H9 (cell line): ENCODE measurements around the gene SUN2. TPM values are rescaled to one million over a fixed set of nuclear protein-coding genes. Genes with fewer than 3 reads are reported as not detected.

Experiments used
- DNase-seq: peaks from one replicate; pipeline ENCODE4 v3.0.0-alpha.2; 2017
- H2AFZ ChIP-seq: one replicate; pipeline ENCODE4 v1.6.1; 2013; ENCODE audit warnings: mild to moderate bottlenecking, low read length, control low read depth, moderate library complexity
- H2AK5ac ChIP-seq: 2 replicates; pipeline ENCODE4 v1.6.1; 2013; ENCODE audit warnings: low read length, control low read depth, mixed read lengths; ENCODE audit not compliant: insufficient read length
- H2BK120ac ChIP-seq: one replicate; pipeline ENCODE4 v1.6.1; 2013; ENCODE audit warnings: low read depth, mild to moderate bottlenecking, low read length, control low read depth, inconsistent platforms; ENCODE audit not compliant: poor library complexity, severe bottlenecking
- H2BK12ac ChIP-seq: 2 replicates; pipeline ENCODE4 v1.6.1; 2013; ENCODE audit warnings: low read length, control low read depth, mixed read lengths, low read depth; ENCODE audit not compliant: insufficient read length
- H2BK15ac ChIP-seq: 2 replicates; pipeline ENCODE4 v1.6.1; 2013; ENCODE audit warnings: low read depth, low read length, control low read depth
- H2BK20ac ChIP-seq: one replicate; pipeline ENCODE4 v1.6.1; 2013; ENCODE audit warnings: low read depth, mild to moderate bottlenecking, low read length, control low read depth, inconsistent platforms; ENCODE audit not compliant: poor library complexity, severe bottlenecking
- H2BK5ac ChIP-seq: 2 replicates; pipeline ENCODE4 v1.6.1; 2013; ENCODE audit warnings: low read length, control low read depth, mixed read lengths; ENCODE audit not compliant: insufficient read length
- H3K14ac ChIP-seq: 2 replicates; pipeline ENCODE4 v1.6.1; 2013; ENCODE audit warnings: low read length, control low read depth; ENCODE audit not compliant: insufficient read depth
- H3K18ac ChIP-seq: 2 replicates; pipeline ENCODE4 v1.6.1; 2013; ENCODE audit warnings: low read depth, mild to moderate bottlenecking, mixed read lengths, low read length, control low read depth; ENCODE audit not compliant: insufficient read length
- H3K23ac ChIP-seq: 2 replicates; pipeline ENCODE4 v1.6.1; 2013; ENCODE audit warnings: low read length, control low read depth, mixed read lengths, low read depth; ENCODE audit not compliant: insufficient read length
- H3K23me2 ChIP-seq: 2 replicates; pipeline ENCODE4 v1.6.1; 2013; ENCODE audit warnings: low read depth, mild to moderate bottlenecking, mixed read lengths, low read length, control low read depth; ENCODE audit not compliant: insufficient read length, poor library complexity, severe bottlenecking
- H3K27ac ChIP-seq: 2 replicates; pipeline ENCODE4 v1.5.1; 2013; ENCODE audit warnings: low read length, control low read depth, mixed read lengths, low read depth; ENCODE audit not compliant: insufficient read length
- H3K27me3 ChIP-seq: 2 replicates; pipeline ENCODE4 v1.6.1; 2013; ENCODE audit warnings: low read length, control low read depth, inconsistent platforms; ENCODE audit not compliant: insufficient read depth
- H3K4ac ChIP-seq: 2 replicates; pipeline ENCODE4 v1.6.1; 2013; ENCODE audit warnings: low read depth, mild to moderate bottlenecking, control low read depth, inconsistent platforms, low read length, moderate library complexity
- H3K4me1 ChIP-seq: 2 replicates; pipeline ENCODE4 v1.6.1; 2013; ENCODE audit warnings: low read length, control low read depth, inconsistent platforms; ENCODE audit not compliant: insufficient read depth
- H3K4me2 ChIP-seq: 2 replicates; pipeline ENCODE4 v1.6.1; 2013; ENCODE audit warnings: low read length, control low read depth, mixed read lengths; ENCODE audit not compliant: insufficient read length, insufficient read depth
- H3K56ac ChIP-seq: 2 replicates; pipeline ENCODE4 v1.6.1; 2013; ENCODE audit warnings: low read depth, mild to moderate bottlenecking, mixed read lengths, low read length, control low read depth; ENCODE audit not compliant: insufficient read length
- H3K79me1 ChIP-seq: 2 replicates; pipeline ENCODE4 v1.6.1; 2013; ENCODE audit warnings: low read depth, mild to moderate bottlenecking, moderate library complexity, low read length, control low read depth, inconsistent platforms; ENCODE audit not compliant: insufficient read depth, poor library complexity, severe bottlenecking
- H3K79me2 ChIP-seq: 2 replicates; pipeline ENCODE4 v1.6.1; 2013; ENCODE audit warnings: low read length, control low read depth, inconsistent platforms; ENCODE audit not compliant: insufficient read depth
- H3K9ac ChIP-seq: 2 replicates; pipeline ENCODE4 v1.6.1; 2013; ENCODE audit warnings: low read length, control low read depth, mixed read lengths; ENCODE audit not compliant: insufficient read length; ENCODE audit errors: extremely low read depth
- H3K9me3 ChIP-seq: one replicate; pipeline ENCODE4 v1.6.1; 2013; ENCODE audit warnings: low read depth, low read length, inconsistent platforms; ENCODE audit not compliant: control insufficient read depth
- H3T11ph ChIP-seq: one replicate; pipeline ENCODE4 v1.6.1; 2013; ENCODE audit warnings: mild to moderate bottlenecking, low read length, control low read depth, inconsistent platforms
- H4K20me1 ChIP-seq: one replicate; pipeline ENCODE4 v1.6.1; 2013; ENCODE audit not compliant: control insufficient read depth, insufficient read length, insufficient read depth
- H4K5ac ChIP-seq: 2 replicates; pipeline ENCODE4 v1.6.1; 2013; ENCODE audit warnings: low read depth, mild to moderate bottlenecking, mixed read lengths, low read length, control low read depth; ENCODE audit not compliant: insufficient read length
- H4K8ac ChIP-seq: replicated peaks from 2 replicates; pipeline ENCODE4 v1.6.1; 2013; ENCODE audit warnings: low read length, control low read depth, mixed read lengths, low read depth; ENCODE audit not compliant: insufficient read length
- H4K91ac ChIP-seq: 2 replicates; pipeline ENCODE4 v1.6.1; 2013; ENCODE audit warnings: low read depth, mild to moderate bottlenecking, moderate library complexity, mixed read lengths, low read length, control low read depth; ENCODE audit not compliant: insufficient read length
- H3K27ac Mint-ChIP-seq, 3 experiments: 2 replicates in 2 of 3; 3 replicates in 1 of 3; pipeline ENCODE4 v1.8.0; 2020 to 2021; ENCODE audit warnings: mixed read lengths in 3 of 3, mild to moderate bottlenecking in 1 of 3, moderate library complexity in 1 of 3
- H3K27me3 Mint-ChIP-seq: 2 replicates; pipeline ENCODE4 v1.8.0; 2021; ENCODE audit warnings: low read depth, mild to moderate bottlenecking, moderate library complexity, mixed read lengths
- H3K36me3 Mint-ChIP-seq, 3 experiments: 2 replicates in 2 of 3; 3 replicates in 1 of 3; pipeline ENCODE4 v1.8.0; 2020 to 2021; ENCODE audit warnings: low read depth in 3 of 3, mixed read lengths in 3 of 3; ENCODE audit not compliant: insufficient read depth in 1 of 3
- H3K4me1 Mint-ChIP-seq, 2 experiments: 2 replicates each; pipeline ENCODE4 v1.8.0; 2020; ENCODE audit warnings: mixed read lengths in 2 of 2
- H3K4me3 Mint-ChIP-seq, 2 experiments: 2 replicates in 1 of 2; 3 replicates in 1 of 2; pipeline ENCODE4 v1.8.0; 2020 to 2021; ENCODE audit warnings: mild to moderate bottlenecking in 2 of 2, mixed read lengths in 2 of 2, moderate library complexity in 1 of 2
- H3K9me3 Mint-ChIP-seq, 2 experiments: 2 replicates in 1 of 2; 3 replicates in 1 of 2; pipeline ENCODE4 v1.8.0; 2020; ENCODE audit warnings: mild to moderate bottlenecking in 2 of 2, mixed read lengths in 2 of 2, moderate library complexity in 1 of 2
- CTCF ChIP-seq: fragments of 200-600 bp; sonication (generic); conservative IDR thresholded peaks from 3 replicates; pipeline ENCODE4 v1.8.0; 2021; ENCODE audit warnings: antibody characterized with exemption, mild to moderate bottlenecking
- WGBS: extraction: QIAGEN DNeasy Blood & Tissue Kit; methylation state at CpG from one replicate; pipeline ENCODE4 v1.1.7; 2013; ENCODE audit warnings: missing lambda C conversion rate, low lambda C conversion rate, mixed read lengths; ENCODE audit not compliant: insufficient read length; ENCODE audit errors: extremely low coverage; 5-methylcytosine and 5-hydroxymethylcytosine counted together
- total RNA-seq: library from RNA; stranded (reverse); gene quantifications from 2 replicates; pipeline ENCODE4 v1.2.1, GENCODE V29; 2021

The SUN2 gene
- total RNA-seq, 1 experiment from 2014 or later: 12.0 TPM

GRCh38 chr22:38721551-38721950 is 34.2 kb downstream of the SUN2 start:
- no peak overlapping the region for H2BK120ac ChIP-seq
- H2AK5ac ChIP-seq: no peak overlapping the region
- no peak overlapping the region for H2AFZ ChIP-seq
- H3K27me3 ChIP-seq: no peaks in the 10 kb centered on the region
- H3K56ac ChIP-seq: no peak overlapping the region
- H2BK12ac ChIP-seq: no peak overlapping the region
- H4K5ac ChIP-seq: no peak overlapping the region
- no peaks in the 10 kb centered on the region for H4K20me1 ChIP-seq
- DNase-seq: no peak
- TF ChIP-seq CTCF: no peak
- no peak overlapping the region for H3T11ph ChIP-seq
- H3K79me2 ChIP-seq: no peaks in the 10 kb centered on the region; the same call in 1 of the 2 replicates
- H3K9me3 Mint-ChIP-seq: no peaks in the 10 kb centered on the region
- H3K4me3 Mint-ChIP-seq: no peak overlapping the region
- peak overlapping the region in 2 of 3 experiments; percentile 20 to 73; a peak in 2 of 7 replicates for H3K27ac Mint-ChIP-seq
- no peak overlapping the region for H3K4ac ChIP-seq
- no peaks in the 10 kb centered on the region for H3K79me1 ChIP-seq
- WGBS: no CpG with 5 or more reads among the region's 7 CpGs
- H3K27me3 Mint-ChIP-seq: no peaks in the 10 kb centered on the region
- H3K18ac ChIP-seq: no peak overlapping the region
- no peaks in the 10 kb centered on the region for H3K4me1 ChIP-seq
- H3K36me3 Mint-ChIP-seq: peaks cover 32 to 81% (median 75%) of the 10 kb centered on the region in 3 experiments
- no peak overlapping the region for H3K27ac ChIP-seq
- no peak overlapping the region for H2BK15ac ChIP-seq
- H4K91ac ChIP-seq: no peak overlapping the region
- no peak overlapping the region for H3K14ac ChIP-seq
- H3K23ac ChIP-seq: no peak overlapping the region
- no peak overlapping the region for H3K9ac ChIP-seq
- no peak overlapping the region for H4K8ac ChIP-seq
- no peaks in the 10 kb centered on the region for H3K23me2 ChIP-seq
- no peak overlapping the region for H2BK20ac ChIP-seq
- peaks cover 0 to 6% of the 10 kb centered on the region in 2 experiments; a peak in 2 of 4 replicates for H3K4me1 Mint-ChIP-seq
- H2BK5ac ChIP-seq: no peak overlapping the region
- H3K9me3 ChIP-seq: no peaks in the 10 kb centered on the region
- H3K4me2 ChIP-seq: no peak overlapping the region
